RWPE2 (cell line): ENCODE results near the gene PTCHD4.
A peak's percentile ranks its signal among the peaks of the same experiment; 100 is the strongest.

Experiments used
- ATAC-seq: fragments of 200-7000 bp; cut with Tn5 transposase; 3 replicates; pipeline ENCODE4 v1.9.1; 2021; ENCODE audit warnings: low read depth
- DNase-seq: peaks from one replicate; pipeline ENCODE4 v3.0.0-alpha.2; 2020; ENCODE audit warnings: low spot score
- H3K27ac ChIP-seq: fragments of 450-650 bp; 2 replicates; pipeline ENCODE4 v1.5.1; 2017; ENCODE audit warnings: mild to moderate bottlenecking; ENCODE audit not compliant: poor library complexity, severe bottlenecking
- H3K27me3 ChIP-seq: fragments of 250-450 bp; sonication (Bioruptor Pico); 2 replicates; pipeline ENCODE4 v1.5.1; 2021; ENCODE audit warnings: mild to moderate bottlenecking, moderate library complexity; ENCODE audit not compliant: insufficient read depth, poor library complexity, severe bottlenecking
- H3K36me3 ChIP-seq: fragments of 250-450 bp; sonication (Bioruptor Pico); 2 replicates; pipeline ENCODE4 v1.5.1; 2020; ENCODE audit warnings: low read depth, mild to moderate bottlenecking, moderate library complexity
- H3K4me1 ChIP-seq: fragments of 250-450 bp; sonication (Bioruptor Pico); 2 replicates; pipeline ENCODE4 v1.5.1; 2021; ENCODE audit warnings: mild to moderate bottlenecking, moderate library complexity; ENCODE audit not compliant: insufficient read depth, poor library complexity, severe bottlenecking
- H3K4me3 ChIP-seq: fragments of 250-450 bp; sonication (Bioruptor Pico); 2 replicates; pipeline ENCODE4 v1.5.1; 2021; ENCODE audit warnings: mild to moderate bottlenecking, moderate library complexity; ENCODE audit not compliant: severe bottlenecking
- H3K9me3 ChIP-seq: fragments of 250-450 bp; sonication (Bioruptor Pico); 2 replicates; pipeline ENCODE4 v1.5.1; 2021; ENCODE audit warnings: mild to moderate bottlenecking, moderate library complexity; ENCODE audit not compliant: severe bottlenecking
- CTCF ChIP-seq: fragments of 450-650 bp; IDR thresholded peaks from one replicate; pipeline ENCODE4 v1.5.1; 2017; ENCODE audit warnings: mild to moderate bottlenecking, moderate library complexity; ENCODE audit not compliant: poor library complexity, severe bottlenecking

Gene PTCHD4

GRCh38 chr6:48100588-48100895 is 10.5 kb downstream of the PTCHD4 start:
- H3K27ac ChIP-seq = peak overlapping the region; percentile 15
- no peak for TF ChIP-seq CTCF
- H3K4me3 ChIP-seq = no peak overlapping the region
- H3K9me3 ChIP-seq = no peaks in the 10 kb centered on the region
- no peaks in the 10 kb centered on the region for H3K27me3 ChIP-seq
- H3K36me3 ChIP-seq = no peaks in the 10 kb centered on the region
- no peak for ATAC-seq
- peaks cover 23% of the 10 kb centered on the region for H3K4me1 ChIP-seq
- no peak for DNase-seq

GRCh38 chr6:48099713-48100587 is 11.0 kb downstream of the PTCHD4 start:
- no peak for TF ChIP-seq CTCF
- Histone ChIP-seq H3K36me3 (no peaks in the 10 kb centered on the region), H3K9me3 (no peaks in the 10 kb centered on the region), H3K27ac (no peak overlapping the region), H3K4me3 (no peak overlapping the region), H3K27me3 (no peaks in the 10 kb centered on the region), H3K4me1 (peaks cover 23% of the 10 kb centered on the region)
- ATAC-seq (no peak), DNase-seq (no peak)

- no peak overlapping the region for H3K4me3 ChIP-seq
- no peak overlapping the region for H3K27ac ChIP-seq
- ATAC-seq = no peak
- H3K4me1 ChIP-seq = peaks cover 23% of the 10 kb centered on the region
- DNase-seq = no peak
- no peaks in the 10 kb centered on the region for H3K9me3 ChIP-seq
- no peak for TF ChIP-seq CTCF
- H3K27me3 ChIP-seq = no peaks in the 10 kb centered on the region
- H3K36me3 ChIP-seq = no peaks in the 10 kb centered on the region
Observed at GRCh38 chr6:48098923-48099322, 12.1 kb downstream of the PTCHD4 start.

- no peaks in the 10 kb centered on the region for H3K36me3 ChIP-seq
- H3K4me1 ChIP-seq = peaks cover under 1% of the 10 kb centered on the region
- ATAC-seq = no peak
- H3K27ac ChIP-seq = no peak overlapping the region
- no peak for DNase-seq
- no peak overlapping the region for H3K4me3 ChIP-seq
- no peaks in the 10 kb centered on the region for H3K9me3 ChIP-seq
- TF ChIP-seq CTCF = no peak
- H3K27me3 ChIP-seq = no peaks in the 10 kb centered on the region
Observed at GRCh38 chr6:48092550-48093217, 18.3 kb downstream of the PTCHD4 start.

- no peaks in the 10 kb centered on the region for H3K27me3 ChIP-seq
- H3K36me3 ChIP-seq = no peaks in the 10 kb centered on the region
- no peak for TF ChIP-seq CTCF
- H3K4me1 ChIP-seq = peaks cover 5% of the 10 kb centered on the region
- no peak overlapping the region for H3K27ac ChIP-seq
- ATAC-seq = no peak
- no peaks in the 10 kb centered on the region for H3K9me3 ChIP-seq
- no peak for DNase-seq
- no peak overlapping the region for H3K4me3 ChIP-seq
Observed at GRCh38 chr6:48090546-48090945, 20.5 kb downstream of the PTCHD4 start.
